ENCODE results near the gene GTSE1. TPM values are rescaled to one million over a fixed set of nuclear protein-coding genes. Genes with fewer than 3 reads are reported as not detected.

Gene GTSE1
- total and polyA plus RNA-seq, 2 of the 13 experiments (the other 11 are each of a cell fraction or from before 2014, with no cell fraction given): 10.7 to 13.5 TPM

GRCh38 chr22:46377525-46378425 lies 81.1 kb downstream of the GTSE1 start (continued):
- TF ChIP-seq AHDC1 (CRISPR knock-in tag; IDR thresholded peaks at IDR 0.05; ENCODE audit: borderline replicate concordance): peak; percentile 15; the same call in 1 of the 2 replicates
- TF ChIP-seq ZBTB14 (CRISPR knock-in tag; IDR thresholded peaks at IDR 0.05): no peak
- TF ChIP-seq ZNF746 (CRISPR knock-in tag; IDR thresholded peaks at IDR 0.05): peak; percentile 99
- TF ChIP-seq MAFK (conservative IDR thresholded peaks at IDR 0.05 in 1 of 2, IDR thresholded peaks at IDR 0.05 in 1 of 2; ENCODE audit: low read length in 2 of 2): no peak
- TF ChIP-seq ZNF318 (CRISPR knock-in tag; IDR thresholded peaks at IDR 0.05): no peak
- peak; percentile 91; the same call in 1 of the 2 replicates for TF ChIP-seq MEIS1 (CRISPR knock-in tag; IDR thresholded peaks at IDR 0.05; ENCODE audit: borderline replicate concordance)
- TF ChIP-seq ZNF768 (CRISPR knock-in tag; IDR thresholded peaks at IDR 0.05): no peak
- TF ChIP-seq STAT5B (CRISPR knock-in tag; IDR thresholded peaks at IDR 0.05): no peak
- no peak for TF ChIP-seq MTF1 (CRISPR knock-in tag; IDR thresholded peaks at IDR 0.05)
- no peak for TF ChIP-seq ZNF709 (CRISPR knock-in tag; IDR thresholded peaks at IDR 0.05)
- TF ChIP-seq NR1H2 (CRISPR knock-in tag; IDR thresholded peaks at IDR 0.05; ENCODE audit: borderline replicate concordance, low read depth): no peak
- peak; percentile 46; the same call in 1 of the 2 replicates for TF ChIP-seq ZNF543 (CRISPR knock-in tag; IDR thresholded peaks at IDR 0.05)
- peak; percentile 41; the same call in 1 of the 2 replicates for TF ChIP-seq TBX3 (IDR thresholded peaks at IDR 0.05; ENCODE audit: borderline replicate concordance)

All from HepG2 (cell line).